ENCODE measurements around the gene WWOX. TPM values are rescaled to one million over a fixed set of nuclear protein-coding genes. Genes with fewer than 3 reads are reported as not detected.

Gene WWOX
- total and polyA plus RNA-seq, 2 experiments from 2014 or later = 22.1 to 123 TPM

DNA sequence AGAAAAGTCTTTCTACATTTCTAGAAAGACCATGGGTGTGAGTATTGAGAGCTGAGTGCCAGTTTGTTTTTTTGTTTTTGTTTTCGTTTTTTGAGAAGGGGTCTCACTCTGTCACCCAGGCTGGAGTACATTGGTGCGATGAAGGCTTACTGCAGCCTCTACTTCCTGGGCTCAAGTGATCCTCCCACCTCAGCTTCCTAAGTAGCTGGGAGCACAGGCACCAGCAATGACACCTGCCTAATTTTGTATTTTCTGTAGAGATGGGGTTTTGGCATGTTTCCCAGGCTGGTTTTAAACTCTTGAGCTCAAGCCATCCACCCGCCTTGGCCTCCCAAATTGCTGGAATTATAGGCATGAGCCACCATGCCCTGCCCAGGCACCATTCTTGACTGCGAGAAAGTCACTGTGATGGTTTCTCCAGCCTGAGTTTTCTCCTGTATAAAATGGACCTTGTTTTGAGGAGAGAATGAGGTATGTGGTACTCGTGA, 827.3 kb downstream of the WWOX start:
- TF ChIP-seq CTCF (IDR thresholded peaks at IDR 0.05; ENCODE audit: low read depth, low read length) = no peak

DNA sequence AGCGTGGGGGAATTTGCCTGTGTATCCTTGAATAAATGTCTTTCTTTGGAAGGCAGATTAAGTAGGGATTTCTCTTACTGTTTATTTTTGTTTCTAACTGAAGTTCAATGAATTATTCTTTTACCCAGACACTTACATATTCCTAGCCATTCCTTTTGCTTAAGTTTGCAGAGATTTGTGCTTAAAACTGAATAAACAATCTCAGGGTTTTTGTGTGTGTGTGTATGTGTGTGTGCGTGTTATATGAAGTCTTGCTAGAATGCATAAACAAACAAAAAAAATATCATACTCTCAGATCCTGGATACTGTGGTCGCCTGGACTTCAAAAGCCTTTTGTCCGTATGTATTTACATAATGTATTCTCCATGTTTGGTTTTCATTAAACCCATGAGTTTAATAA, 828.3 kb downstream of the WWOX start:
- Histone ChIP-seq H3K27me3 (no peaks in the 10 kb centered on the region), H3K4me3 (no peak overlapping the region), H3K36me3 (no peaks in the 10 kb centered on the region), H3K27ac (no peak overlapping the region), H3K4me1 (ENCODE audit: low read depth) (no peaks in the 10 kb centered on the region), H3K9me3 (ENCODE audit: low read depth) (no peaks in the 10 kb centered on the region)
- TF ChIP-seq CTCF (IDR thresholded peaks at IDR 0.05; ENCODE audit: low read depth, low read length) = no peak
- no peak for DNase-seq (ENCODE audit: low read depth in 1 of 2, low spot score in 1 of 2)

More for the DNA sequence above, 827.3 kb downstream of the WWOX start:
- Histone ChIP-seq H3K27me3 (no peaks in the 10 kb centered on the region), H3K4me1 (ENCODE audit: low read depth) (no peaks in the 10 kb centered on the region), H3K4me3 (no peak overlapping the region), H3K36me3 (no peaks in the 10 kb centered on the region), H3K9me3 (ENCODE audit: low read depth) (no peaks in the 10 kb centered on the region), H3K27ac (no peak overlapping the region)
- DNase-seq (ENCODE audit: low read depth in 1 of 2, low spot score in 1 of 2) = no peak

DNA sequence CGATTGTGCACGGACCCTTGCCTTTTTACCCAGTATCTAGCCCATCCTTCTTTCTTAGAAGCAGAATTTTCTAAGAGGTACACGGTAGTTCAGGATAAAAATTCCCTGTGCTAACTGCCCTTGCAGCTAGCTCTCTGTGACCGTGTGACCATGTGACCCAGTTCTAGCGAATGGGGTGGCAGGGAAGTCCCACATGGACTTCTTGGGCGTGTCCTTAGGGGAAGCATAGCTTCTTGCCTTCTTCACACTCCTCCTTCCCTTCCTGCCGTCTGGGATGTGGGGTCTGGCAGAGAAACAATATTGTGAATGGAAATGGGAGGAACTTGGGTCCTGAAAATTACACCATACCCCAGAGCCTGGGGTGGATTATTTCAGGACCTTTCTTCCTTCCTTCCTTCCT, 830.4 kb downstream of the WWOX start:
- Histone ChIP-seq H3K4me3 (no peak overlapping the region), H3K9me3 (ENCODE audit: low read depth) (no peaks in the 10 kb centered on the region), H3K36me3 (no peaks in the 10 kb centered on the region), H3K27ac (no peak overlapping the region), H3K4me1 (ENCODE audit: low read depth) (no peaks in the 10 kb centered on the region), H3K27me3 (no peaks in the 10 kb centered on the region)
- TF ChIP-seq CTCF (IDR thresholded peaks at IDR 0.05; ENCODE audit: low read depth, low read length) = no peak
- DNase-seq (ENCODE audit: low read depth in 1 of 2, low spot score in 1 of 2) = no peak

GRCh38 chr16:78930561-78930960, 831.1 kb downstream of the WWOX start:
- no peaks in the 10 kb centered on the region for H3K27me3 ChIP-seq
- H3K4me3 ChIP-seq = no peak overlapping the region
- no peaks in the 10 kb centered on the region for H3K36me3 ChIP-seq
- H3K4me1 ChIP-seq (ENCODE audit: low read depth) = no peaks in the 10 kb centered on the region
- DNase-seq (ENCODE audit: low read depth in 1 of 2, low spot score in 1 of 2) = no peak
- H3K9me3 ChIP-seq (ENCODE audit: low read depth) = no peaks in the 10 kb centered on the region
- TF ChIP-seq CTCF (IDR thresholded peaks at IDR 0.05; ENCODE audit: low read depth, low read length) = no peak
- H3K27ac ChIP-seq = no peak overlapping the region

- Histone ChIP-seq H3K27ac (no peak overlapping the region), H3K4me3 (no peak overlapping the region), H3K4me1 (ENCODE audit: low read depth) (no peaks in the 10 kb centered on the region), H3K9me3 (ENCODE audit: low read depth) (no peaks in the 10 kb centered on the region), H3K27me3 (no peaks in the 10 kb centered on the region), H3K36me3 (no peaks in the 10 kb centered on the region)
- TF ChIP-seq CTCF (IDR thresholded peaks at IDR 0.05; ENCODE audit: low read depth, low read length) = no peak
- DNase-seq (ENCODE audit: low read depth in 1 of 2, low spot score in 1 of 2) = no peak
Measured at GRCh38 chr16:78931267-78931666, 831.8 kb downstream of the WWOX start.

- Histone ChIP-seq H3K27me3 (no peaks in the 10 kb centered on the region), H3K27ac (no peak overlapping the region), H3K9me3 (ENCODE audit: low read depth) (no peaks in the 10 kb centered on the region), H3K4me1 (ENCODE audit: low read depth) (no peaks in the 10 kb centered on the region), H3K36me3 (no peaks in the 10 kb centered on the region), H3K4me3 (no peak overlapping the region)
- no peak for DNase-seq (ENCODE audit: low read depth in 1 of 2, low spot score in 1 of 2)
- no peak for TF ChIP-seq CTCF (IDR thresholded peaks at IDR 0.05; ENCODE audit: low read depth, low read length)
Measured at GRCh38 chr16:78931678-78932077, 832.2 kb downstream of the WWOX start.
